Adrenal gland (tissue), 5 donors: ENCODE data around the gene IQCE.

ENCODE experiments used
- CTCF ChIP-seq, 6 experiments: fragments of 450-650 bp in 4 of 6; fragments of 200-600 bp in 2 of 6; sonication (generic) in 1 of 6; IDR thresholded peaks; 1 replicate in 5 of 6; 2 replicates in 1 of 6; pipeline versions ENCODE4 v1.5.1 to v1.8.0; 2016 to 2021; ENCODE audit warnings: antibody characterized with exemption in 6 of 6, mild to moderate bottlenecking in 2 of 6, moderate library complexity in 1 of 6
- POLR2A ChIP-seq, 2 donors: fragments of 450-650 bp; IDR thresholded peaks; one replicate each; pipeline ENCODE4 v1.6.1; 2017; ENCODE audit warnings: antibody characterized with exemption in 2 of 2, mild to moderate bottlenecking in 2 of 2, moderate library complexity in 1 of 2
- donor health status: DM: no; HTN: no; CAD: no.

- TF ChIP-seq CTCF (IDR thresholded peaks at IDR 0.05) (no peak), POLR2A (IDR thresholded peaks at IDR 0.05) (peak; percentile 72 to 80)
Measured at GRCh38 chr7:2631946-2632732, 73.4 kb downstream of the IQCE start, which contains the start of gene TTYH3.
